SU-DHL-6 (cell line): Measurements from ENCODE around the gene RAX2.

Source experiments
- H2AFZ ChIP-seq: fragments of 200-600 bp; sonication (generic); 2 replicates; pipeline ENCODE4 v1.6.1; 2014; ENCODE audit warnings: low read depth, mild to moderate bottlenecking, moderate library complexity, mixed read lengths, antibody characterized with exemption, low read length; ENCODE audit not compliant: severe bottlenecking
- H3F3A ChIP-seq: fragments of 200-600 bp; shearing (Covaris generic); 2 replicates; pipeline ENCODE4 v1.6.0; 2016; ENCODE audit warnings: antibody characterized with exemption, mild to moderate bottlenecking; ENCODE audit not compliant: insufficient read depth
- H3K27ac ChIP-seq: fragments of 200-600 bp; sonication (generic); 2 replicates; pipeline ENCODE4 v1.5.1; 2016; ENCODE audit warnings: low read depth, mild to moderate bottlenecking, low read length, moderate library complexity, mixed read lengths
- H3K27me3 ChIP-seq: fragments of 200-600 bp; sonication (generic), shearing (Covaris generic); 2 replicates; pipeline ENCODE4 v1.6.0; 2014; ENCODE audit warnings: mild to moderate bottlenecking, low read length
- H3K36me3 ChIP-seq: fragments of 200-600 bp; sonication (generic); 2 replicates; pipeline ENCODE4 v1.6.1; 2014; ENCODE audit warnings: mild to moderate bottlenecking, low read length, mixed read lengths
- H3K4me2 ChIP-seq: fragments of 300-600, 200-600 bp; shearing (Covaris generic), sonication (generic); 2 replicates; pipeline ENCODE4 v1.6.0; 2014; ENCODE audit warnings: low read length, low read depth, mild to moderate bottlenecking; ENCODE audit not compliant: poor library complexity, severe bottlenecking
- H3K4me3 ChIP-seq: fragments of 200-600 bp; sonication (generic); 2 replicates; pipeline ENCODE4 v1.5.1; 2014; ENCODE audit warnings: antibody characterized with exemption, low read length, mild to moderate bottlenecking, mixed read lengths; ENCODE audit not compliant: insufficient read depth, poor library complexity, severe bottlenecking
- H3K79me2 ChIP-seq: fragments of 200-600 bp; sonication (generic); 2 replicates; pipeline ENCODE4 v1.6.1; 2014; ENCODE audit warnings: mild to moderate bottlenecking, low read length, moderate library complexity; ENCODE audit not compliant: insufficient read depth
- H3K9ac ChIP-seq: fragments of 200-600 bp; sonication (generic); 2 replicates; pipeline ENCODE4 v1.7.0; 2014; ENCODE audit warnings: mild to moderate bottlenecking, low read length
- H3K9me2 ChIP-seq: fragments of 200-600 bp; sonication (generic); replicated peaks from 2 replicates; pipeline ENCODE4 v1.6.1; 2014; ENCODE audit warnings: low read length; ENCODE audit not compliant: insufficient read depth
- H3K9me3 ChIP-seq: fragments of 200-600 bp; sonication (generic); 2 replicates; pipeline ENCODE4 v1.6.1; 2014; ENCODE audit warnings: low read length, mixed read lengths; ENCODE audit not compliant: insufficient read depth
- H4K20me1 ChIP-seq: fragments of 200-600 bp; sonication (generic); 2 replicates; pipeline ENCODE4 v1.6.1; 2014; ENCODE audit warnings: low read depth, mild to moderate bottlenecking, antibody characterized with exemption, low read length, moderate library complexity, mixed read lengths
- CTCF ChIP-seq: fragments of 200-600 bp; sonication (generic); IDR thresholded peaks from one replicate; pipeline ENCODE4 v1.5.1; 2017; ENCODE audit warnings: antibody characterized with exemption, mild to moderate bottlenecking, low read length, moderate library complexity; ENCODE audit not compliant: insufficient read depth, poor library complexity, severe bottlenecking
- EZH2phosphoT487 ChIP-seq: fragments of 200-600 bp; sonication (generic), shearing (Covaris generic); conservative IDR thresholded peaks from 2 replicates; pipeline ENCODE4 v1.6.1; 2018; ENCODE audit warnings: mild to moderate bottlenecking, antibody characterized with exemption, low read length, moderate library complexity, mixed read lengths

The RAX2 gene

GRCh38 chr19:3719868-3720267 lies 52.2 kb downstream of the RAX2 start:
- no peaks in the 10 kb centered on the region for H4K20me1 ChIP-seq
- H3K4me3 ChIP-seq: no peak overlapping the region
- no peaks in the 10 kb centered on the region for H3K36me3 ChIP-seq
- H3K9me3 ChIP-seq: no peaks in the 10 kb centered on the region
- no peak overlapping the region for H3K9ac ChIP-seq
- H3K27me3 ChIP-seq: no peaks in the 10 kb centered on the region
- H3K9me2 ChIP-seq: no peaks in the 10 kb centered on the region
- H2AFZ ChIP-seq: no peak overlapping the region
- H3F3A ChIP-seq: no peaks in the 10 kb centered on the region
- no peaks in the 10 kb centered on the region for H3K79me2 ChIP-seq
- TF ChIP-seq EZH2phosphoT487 (no peak), CTCF (no peak)
- no peak overlapping the region for H3K27ac ChIP-seq
- no peak overlapping the region for H3K4me2 ChIP-seq
